GM12878 (cell line): Measurements from ENCODE around the gene ARF3. TPM values are rescaled to one million over a fixed set of nuclear protein-coding genes. Genes with fewer than 3 reads are reported as not detected.

ENCODE experiments used
- CREB1 ChIP-seq: IDR thresholded peaks from 2 replicates; pipeline ENCODE4 v1.6.1; 2012; ENCODE audit warnings: low read depth, mild to moderate bottlenecking, inconsistent platforms
- DPF2 ChIP-seq: fragments of 450-650 bp; IDR thresholded peaks from 2 replicates; pipeline ENCODE4 v1.6.1; 2017; ENCODE audit warnings: mild to moderate bottlenecking
- EGR1 ChIP-seq, 2 experiments: IDR thresholded peaks; 1 replicate in 1 of 2; 2 replicates in 1 of 2; pipeline ENCODE4 v1.6.1; 2011 to 2012; ENCODE audit warnings: low read depth in 2 of 2, low read length in 2 of 2, borderline replicate concordance in 1 of 2, mild to moderate bottlenecking in 1 of 2, moderate library complexity in 1 of 2
- FOXM1 ChIP-seq: IDR thresholded peaks from 2 replicates; pipeline ENCODE4 v1.6.1; 2012; ENCODE audit warnings: low read depth, mild to moderate bottlenecking, inconsistent platforms, low read length, moderate library complexity
- HDAC2 ChIP-seq: fragments of 200-600 bp; sonication (generic); IDR thresholded peaks from 2 replicates; pipeline ENCODE4 v1.6.1; 2017
- KAT2A ChIP-seq: conservative IDR thresholded peaks from 2 replicates; pipeline ENCODE4 v1.6.1; 2011; ENCODE audit warnings: low read depth, low read length; ENCODE audit not compliant: control insufficient read depth
- LARP7 ChIP-seq: fragments of 450-650 bp; IDR thresholded peaks from 2 replicates; pipeline ENCODE4 v1.6.1; 2017; ENCODE audit warnings: mild to moderate bottlenecking
- MTA2 ChIP-seq: fragments of 450-650 bp; IDR thresholded peaks from 2 replicates; pipeline ENCODE4 v1.6.1; 2016; ENCODE audit warnings: low read depth, mild to moderate bottlenecking, moderate library complexity
- NFIC ChIP-seq: IDR thresholded peaks from 2 replicates; pipeline ENCODE4 v1.6.1; 2012; ENCODE audit warnings: low read depth, mild to moderate bottlenecking, inconsistent platforms, low read length, moderate library complexity
- NR2C2 ChIP-seq: IDR thresholded peaks from 2 replicates; pipeline ENCODE4 v1.6.1; 2011; ENCODE audit warnings: borderline replicate concordance, low read depth; ENCODE audit not compliant: control insufficient read depth, insufficient read length
- RAD21 ChIP-seq: IDR thresholded peaks from 2 replicates; pipeline ENCODE4 v1.6.1; 2011; ENCODE audit warnings: mild to moderate bottlenecking, low read depth, low read length, moderate library complexity; ENCODE audit not compliant: insufficient read depth
- RB1 ChIP-seq: fragments of 450-650 bp; formaldehyde crosslinking; IDR thresholded peaks from 2 replicates; pipeline ENCODE4 v1.6.1; 2017; ENCODE audit warnings: mild to moderate bottlenecking, borderline replicate concordance
- RCOR1 ChIP-seq: conservative IDR thresholded peaks from 2 replicates; pipeline ENCODE4 v1.6.1; 2012; ENCODE audit warnings: low read depth, low read length, improper control_type of control experiment
- RUNX3 ChIP-seq: IDR thresholded peaks from 2 replicates; pipeline ENCODE4 v1.6.1; 2012; ENCODE audit warnings: low read length, inconsistent platforms
- SIX5 ChIP-seq: IDR thresholded peaks from 2 replicates; pipeline ENCODE4 v1.6.1; 2011; ENCODE audit warnings: mild to moderate bottlenecking, low read depth, low read length, moderate library complexity; ENCODE audit not compliant: severe bottlenecking
- SMAD1 ChIP-seq: fragments of 450-650 bp; IDR thresholded peaks from 2 replicates; pipeline ENCODE4 v1.6.1; 2018; ENCODE audit warnings: mild to moderate bottlenecking, low read depth; ENCODE audit not compliant: partially characterized antibody
- SMC3 ChIP-seq: IDR thresholded peaks from 2 replicates; pipeline ENCODE4 v1.6.1; 2011; ENCODE audit warnings: low read length, improper control_type of control experiment, borderline replicate concordance
- SRF ChIP-seq, 2 experiments: IDR thresholded peaks; 2 replicates each; pipeline ENCODE4 v1.6.1; 2011; ENCODE audit warnings: low read depth in 2 of 2, low read length in 2 of 2, mild to moderate bottlenecking in 1 of 2, moderate library complexity in 1 of 2
- STAT1 ChIP-seq: fragments of 450-650 bp; conservative IDR thresholded peaks from 2 replicates; pipeline ENCODE4 v1.6.1; 2014; ENCODE audit warnings: antibody characterized with exemption, mild to moderate bottlenecking
- ZNF207 ChIP-seq: fragments of 450-650 bp; IDR thresholded peaks from 2 replicates; pipeline ENCODE4 v1.6.1; 2014; ENCODE audit warnings: antibody characterized with exemption, mild to moderate bottlenecking, borderline replicate concordance
- ZNF622 ChIP-seq: fragments of 450-650 bp; IDR thresholded peaks from 2 replicates; pipeline ENCODE4 v1.6.1; 2017; ENCODE audit warnings: mild to moderate bottlenecking, inconsistent platforms
- polyA plus RNA-seq, 11 experiments: library from polyadenylated mRNA; depleted of rRNA in 4 of 11; unstranded in 6 of 11; stranded (reverse) in 5 of 11; fragments of >200 nt; fragmentation: Nextera tagmentation in 4 of 11; fragmentation: Illumina TruSeq in 1 of 11; extraction: Ambion mirVana in 4 of 11; extraction: Trizol in 1 of 11; gene quantifications; 1 replicate in 1 of 11; 2 replicates in 10 of 11; pipeline versions ENCODE4 v1.2.1 to v1.2.3, GENCODE V29; 2011 to 2016; ENCODE audit warnings: inconsistent platforms in 2 of 11, missing spikeins in 2 of 11, low read depth in 1 of 11
- total RNA-seq, 4 experiments: library from RNA; depleted of rRNA in 3 of 4; stranded (reverse); fragments of >200 nt in 3 of 4; fragmentation: Illumina TruSeq in 1 of 4; extraction: Trizol in 1 of 4; gene quantifications; 2 replicates each; pipeline versions ENCODE4 v1.2.1 to v1.2.3, GENCODE V29; 2013 to 2021
- TF ChIP-seq, protein P1 (sequence below): fragments of 450-650 bp; formaldehyde crosslinking; IDR thresholded peaks from 2 replicates; pipeline ENCODE4 v1.4.0; 2020; ENCODE audit warnings: mild to moderate bottlenecking, moderate library complexity
- TF ChIP-seq, protein P2 (sequence below): fragments of 450-650 bp; IDR thresholded peaks from 2 replicates; pipeline ENCODE4 v1.6.1; 2017; ENCODE audit warnings: mild to moderate bottlenecking, moderate library complexity

Gene ARF3
- total and polyA plus RNA-seq, 10 of the 15 experiments (the other 5 are each of a cell fraction or from before 2014, with no cell fraction given): 8.7 to 263 (median 74.4) TPM

DNA sequence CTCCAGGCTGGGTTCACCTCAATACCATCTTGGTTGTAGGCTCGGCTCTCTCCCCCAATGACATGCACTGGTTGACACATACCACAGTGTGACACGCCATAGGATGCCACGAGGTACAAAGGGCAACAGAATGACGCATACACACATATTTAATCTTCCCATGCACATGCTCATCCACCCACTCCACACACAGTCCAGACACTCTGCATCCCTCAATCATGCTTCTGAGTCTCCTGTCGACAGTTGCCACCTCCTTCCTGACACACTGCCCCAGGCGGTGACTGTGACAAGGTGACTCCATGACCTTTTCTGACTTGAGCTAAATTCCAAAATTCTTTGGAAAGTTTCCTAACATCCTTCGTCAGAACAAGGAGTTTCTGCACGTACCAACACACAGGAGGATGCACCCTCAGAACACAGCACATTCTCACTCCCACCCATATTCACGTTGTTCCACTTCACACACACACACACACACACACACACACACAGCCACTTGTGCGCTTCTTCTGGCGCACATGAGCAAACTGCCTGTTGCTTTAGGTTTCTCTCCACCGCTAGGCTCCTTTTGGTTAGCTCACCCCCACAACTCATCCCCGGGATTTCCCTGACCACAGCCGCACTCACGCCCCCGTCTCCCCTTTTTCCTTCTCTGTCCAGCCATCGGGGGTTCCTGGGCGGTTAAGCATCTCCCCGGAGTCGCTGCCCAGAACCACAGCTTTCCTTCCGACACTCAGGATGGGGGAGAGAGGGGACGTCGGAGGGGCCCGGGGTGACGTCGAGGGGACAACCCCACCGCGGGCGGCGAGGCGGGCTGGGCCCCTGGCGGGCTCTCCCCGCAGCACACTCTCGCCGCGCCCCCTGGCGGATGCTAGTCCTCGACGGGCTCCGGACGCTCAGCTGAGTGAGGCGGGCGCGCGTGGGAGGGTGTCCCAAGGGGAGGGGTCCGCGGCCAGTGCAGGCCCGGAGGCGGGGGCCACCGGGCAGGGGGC lies 20.3 kb upstream of the ARF3 start (continued):
- TF ChIP-seq CREB1 (peak; percentile 74), KAT2A (no peak), ZNF622 (no peak), ZNF207 (no peak), RAD21 (peak; percentile 50), HDAC2 (no peak; the same call in 1 of the 2 replicates), MTA2 (no peak; the same call in 1 of the 2 replicates), RUNX3 (peak; percentile 97), FOXM1 (peak; percentile 50; the same call in 1 of the 2 replicates), RB1 (peak; percentile 51; the same call in 1 of the 2 replicates), SMC3 (peak; percentile 48; the same call in 1 of the 2 replicates), SRF (IDR thresholded peaks at IDR 0.05; ENCODE audit: low read depth in 2 of 2, low read length in 2 of 2) (0 out of 4 replicates have a peak, but pooled peaks of 1 of the 2 experiments have one; percentile 19), SMAD1 (no peak), DPF2 (peak; percentile 80), NFIC (peak; percentile 68; the same call in 1 of the 2 replicates), STAT1 (no peak), EGR1 (IDR thresholded peaks at IDR 0.05; ENCODE audit: borderline replicate concordance in 1 of 2, low read depth in 2 of 2, low read length in 2 of 2) (peak in 1 of 2 experiments; percentile 85; a peak in 2 of 3 replicates), RCOR1 (0 out of 2 replicates have a peak, but pooled peaks have one; percentile 9), SIX5 (no peak), NR2C2 (no peak), LARP7 (no peak)
- TF ChIP-seq, protein P1, sequence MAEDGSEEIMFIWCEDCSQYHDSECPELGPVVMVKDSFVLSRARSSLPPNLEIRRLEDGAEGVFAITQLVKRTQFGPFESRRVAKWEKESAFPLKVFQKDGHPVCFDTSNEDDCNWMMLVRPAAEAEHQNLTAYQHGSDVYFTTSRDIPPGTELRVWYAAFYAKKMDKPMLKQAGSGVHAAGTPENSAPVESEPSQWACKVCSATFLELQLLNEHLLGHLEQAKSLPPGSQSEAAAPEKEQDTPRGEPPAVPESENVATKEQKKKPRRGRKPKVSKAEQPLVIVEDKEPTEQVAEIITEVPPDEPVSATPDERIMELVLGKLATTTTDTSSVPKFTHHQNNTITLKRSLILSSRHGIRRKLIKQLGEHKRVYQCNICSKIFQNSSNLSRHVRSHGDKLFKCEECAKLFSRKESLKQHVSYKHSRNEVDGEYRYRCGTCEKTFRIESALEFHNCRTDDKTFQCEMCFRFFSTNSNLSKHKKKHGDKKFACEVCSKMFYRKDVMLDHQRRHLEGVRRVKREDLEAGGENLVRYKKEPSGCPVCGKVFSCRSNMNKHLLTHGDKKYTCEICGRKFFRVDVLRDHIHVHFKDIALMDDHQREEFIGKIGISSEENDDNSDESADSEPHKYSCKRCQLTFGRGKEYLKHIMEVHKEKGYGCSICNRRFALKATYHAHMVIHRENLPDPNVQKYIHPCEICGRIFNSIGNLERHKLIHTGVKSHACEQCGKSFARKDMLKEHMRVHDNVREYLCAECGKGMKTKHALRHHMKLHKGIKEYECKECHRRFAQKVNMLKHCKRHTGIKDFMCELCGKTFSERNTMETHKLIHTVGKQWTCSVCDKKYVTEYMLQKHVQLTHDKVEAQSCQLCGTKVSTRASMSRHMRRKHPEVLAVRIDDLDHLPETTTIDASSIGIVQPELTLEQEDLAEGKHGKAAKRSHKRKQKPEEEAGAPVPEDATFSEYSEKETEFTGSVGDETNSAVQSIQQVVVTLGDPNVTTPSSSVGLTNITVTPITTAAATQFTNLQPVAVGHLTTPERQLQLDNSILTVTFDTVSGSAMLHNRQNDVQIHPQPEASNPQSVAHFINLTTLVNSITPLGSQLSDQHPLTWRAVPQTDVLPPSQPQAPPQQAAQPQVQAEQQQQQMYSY (CRISPR knock-in tag): no peak
- TF ChIP-seq, protein P2, sequence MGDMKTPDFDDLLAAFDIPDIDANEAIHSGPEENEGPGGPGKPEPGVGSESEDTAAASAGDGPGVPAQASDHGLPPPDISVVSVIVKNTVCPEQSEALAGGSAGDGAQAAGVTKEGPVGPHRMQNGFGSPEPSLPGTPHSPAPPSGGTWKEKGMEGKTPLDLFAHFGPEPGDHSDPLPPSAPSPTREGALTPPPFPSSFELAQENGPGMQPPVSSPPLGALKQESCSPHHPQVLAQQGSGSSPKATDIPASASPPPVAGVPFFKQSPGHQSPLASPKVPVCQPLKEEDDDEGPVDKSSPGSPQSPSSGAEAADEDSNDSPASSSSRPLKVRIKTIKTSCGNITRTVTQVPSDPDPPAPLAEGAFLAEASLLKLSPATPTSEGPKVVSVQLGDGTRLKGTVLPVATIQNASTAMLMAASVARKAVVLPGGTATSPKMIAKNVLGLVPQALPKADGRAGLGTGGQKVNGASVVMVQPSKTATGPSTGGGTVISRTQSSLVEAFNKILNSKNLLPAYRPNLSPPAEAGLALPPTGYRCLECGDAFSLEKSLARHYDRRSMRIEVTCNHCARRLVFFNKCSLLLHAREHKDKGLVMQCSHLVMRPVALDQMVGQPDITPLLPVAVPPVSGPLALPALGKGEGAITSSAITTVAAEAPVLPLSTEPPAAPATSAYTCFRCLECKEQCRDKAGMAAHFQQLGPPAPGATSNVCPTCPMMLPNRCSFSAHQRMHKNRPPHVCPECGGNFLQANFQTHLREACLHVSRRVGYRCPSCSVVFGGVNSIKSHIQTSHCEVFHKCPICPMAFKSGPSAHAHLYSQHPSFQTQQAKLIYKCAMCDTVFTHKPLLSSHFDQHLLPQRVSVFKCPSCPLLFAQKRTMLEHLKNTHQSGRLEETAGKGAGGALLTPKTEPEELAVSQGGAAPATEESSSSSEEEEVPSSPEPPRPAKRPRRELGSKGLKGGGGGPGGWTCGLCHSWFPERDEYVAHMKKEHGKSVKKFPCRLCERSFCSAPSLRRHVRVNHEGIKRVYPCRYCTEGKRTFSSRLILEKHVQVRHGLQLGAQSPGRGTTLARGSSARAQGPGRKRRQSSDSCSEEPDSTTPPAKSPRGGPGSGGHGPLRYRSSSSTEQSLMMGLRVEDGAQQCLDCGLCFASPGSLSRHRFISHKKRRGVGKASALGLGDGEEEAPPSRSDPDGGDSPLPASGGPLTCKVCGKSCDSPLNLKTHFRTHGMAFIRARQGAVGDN: no peak
